WI38 (cell line): Measurements from ENCODE around the gene AFP.

Source experiments
- H3K4me3 ChIP-seq: 2 replicates; pipeline ENCODE4 v1.5.1; 2011; ENCODE audit warnings: low read depth, mild to moderate bottlenecking, control low read depth, low read length
- CTCF ChIP-seq: IDR thresholded peaks from 2 replicates; pipeline ENCODE4 v1.5.1; 2012; ENCODE audit warnings: low read depth, mild to moderate bottlenecking, control low read depth, low read length

AFP gene

DNA sequence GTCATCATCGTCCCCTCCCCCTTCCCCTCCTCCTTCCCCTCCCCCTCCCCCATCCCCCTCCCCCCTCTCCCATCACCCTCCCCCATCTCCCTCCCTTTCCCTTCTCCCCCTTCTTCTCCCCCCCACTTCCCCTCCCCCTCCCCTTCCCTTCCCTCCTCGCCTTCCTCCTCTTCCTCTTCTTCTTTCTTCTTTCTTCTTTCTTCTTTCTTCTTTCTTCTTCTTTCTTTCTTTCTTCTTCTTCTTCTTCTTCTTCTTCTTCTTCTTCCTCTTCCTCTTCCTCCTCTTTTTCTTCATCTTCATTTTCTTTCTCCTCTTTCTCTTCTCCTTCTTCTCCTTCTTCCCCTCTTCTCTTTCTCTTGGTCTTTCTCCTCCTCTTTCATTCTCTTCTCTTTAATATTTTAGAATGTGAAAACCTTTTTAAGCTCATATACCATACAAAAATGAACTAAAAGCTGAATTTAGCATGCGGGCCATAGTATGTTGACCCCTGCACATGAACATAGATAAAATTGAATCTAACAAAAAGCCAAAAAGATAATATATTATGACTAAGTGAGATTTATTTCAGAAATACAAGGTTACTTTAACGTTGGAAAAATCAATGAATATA, 25.0 kb downstream of the AFP start:
- H3K4me3 ChIP-seq: no peak overlapping the region
- TF ChIP-seq CTCF: no peak

GRCh38 chr4:73468170-73468569, 32.1 kb downstream of the AFP start:
- H3K4me3 ChIP-seq: no peak overlapping the region
- TF ChIP-seq CTCF: no peak

DNA sequence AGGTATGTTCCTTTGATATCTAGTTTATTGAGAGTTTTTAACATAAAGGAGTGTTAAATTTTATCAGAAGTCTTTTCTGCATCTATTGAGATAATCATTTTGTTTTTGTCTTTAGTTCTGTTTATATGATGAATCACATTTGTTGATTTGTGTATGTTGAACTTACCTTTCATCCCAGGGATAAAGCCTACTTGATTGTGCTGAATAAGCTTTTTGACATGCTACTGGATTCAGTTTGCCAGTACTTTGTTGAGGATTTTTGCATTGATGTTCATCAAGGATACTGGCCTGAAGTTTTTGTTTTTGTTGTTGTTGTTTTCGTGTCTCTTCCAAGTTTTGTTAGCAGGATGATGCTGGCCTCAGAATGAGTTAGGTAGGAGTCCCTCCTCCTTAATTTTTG, 34.7 kb downstream of the AFP start:
- no peak for TF ChIP-seq CTCF
- H3K4me3 ChIP-seq: no peak overlapping the region

DNA sequence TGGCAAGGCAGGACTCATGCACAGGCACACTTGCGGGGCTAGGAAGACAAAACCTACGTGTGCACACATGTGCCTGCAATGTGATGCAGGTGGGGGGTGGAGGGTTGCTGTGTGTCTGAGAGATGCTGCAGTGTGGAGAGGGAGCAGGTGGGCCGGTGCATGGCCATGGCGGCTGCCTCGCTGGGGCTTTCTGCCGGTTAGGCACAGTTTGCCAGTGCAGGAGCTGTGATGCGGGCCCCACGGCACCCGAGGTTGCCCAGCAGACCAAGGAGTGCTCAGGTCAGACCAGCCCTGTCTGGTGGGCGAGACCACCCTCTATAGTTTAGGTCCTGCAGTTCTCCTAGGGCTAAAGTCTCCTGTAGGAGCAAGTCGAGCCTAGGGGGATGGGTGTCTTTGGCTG, 41.2 kb downstream of the AFP start:
- TF ChIP-seq CTCF: no peak
- no peak overlapping the region for H3K4me3 ChIP-seq

DNA sequence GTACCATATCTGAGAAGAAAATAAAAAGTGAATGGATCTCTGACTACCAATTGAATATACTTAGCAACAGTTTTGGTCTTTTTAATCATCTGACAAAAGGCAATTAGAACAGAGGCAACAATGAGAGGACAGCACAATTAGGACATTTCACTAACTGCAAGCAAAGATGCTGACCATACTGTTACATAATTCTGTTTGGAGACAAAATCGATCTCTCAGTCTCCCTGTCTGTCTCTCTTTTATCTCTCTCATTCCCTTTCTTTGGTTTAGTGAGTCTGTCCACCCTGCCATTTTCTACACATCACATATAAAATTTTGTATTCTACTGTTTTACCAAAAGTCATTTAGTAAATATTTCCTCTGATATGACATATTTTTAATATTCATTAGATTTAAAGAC, 43.3 kb downstream of the AFP start:
- H3K4me3 ChIP-seq: no peak overlapping the region
- TF ChIP-seq CTCF: no peak

GRCh38 chr4:73481358-73481757, 45.3 kb downstream of the AFP start, which contains the start of gene AFM:
Gene AFM, plus strand, starts transcription at chr4:73481745. Its CDS starts 31 bp downstream, at chr4:73481776.
- no peak within 1 kb of the TSS for H3K4me3 ChIP-seq
- TF ChIP-seq CTCF: no peak

DNA sequence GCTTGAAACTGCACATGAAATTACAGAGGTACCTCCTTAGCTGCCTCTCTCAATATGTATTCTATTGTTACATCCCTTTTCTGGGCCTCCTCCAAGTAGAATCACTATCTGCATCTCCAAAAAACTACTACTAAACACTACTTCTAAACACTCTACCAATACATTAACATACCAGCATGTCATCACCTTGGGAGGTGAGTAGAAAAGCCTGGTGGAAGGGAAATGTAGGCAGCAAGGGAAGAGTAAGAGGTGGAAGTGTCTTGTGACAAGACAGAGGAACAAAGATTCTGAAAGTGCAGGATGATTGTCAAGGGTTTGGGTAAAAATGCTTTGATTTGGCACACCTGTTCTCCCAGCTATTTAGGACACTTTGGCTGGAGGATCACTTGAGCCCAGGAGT, 49.1 kb downstream of the AFP start:
- no peak for TF ChIP-seq CTCF
- H3K4me3 ChIP-seq: no peak overlapping the region
